IPS-11a (cell line): ENCODE results near the gene ZBTB7B.

Experiments
- H3K4me3 ChIP-seq: one replicate; pipeline ENCODE4 v1.5.1; 2013; ENCODE audit warnings: low read depth, low read length, control low read depth

Gene ZBTB7B

DNA sequence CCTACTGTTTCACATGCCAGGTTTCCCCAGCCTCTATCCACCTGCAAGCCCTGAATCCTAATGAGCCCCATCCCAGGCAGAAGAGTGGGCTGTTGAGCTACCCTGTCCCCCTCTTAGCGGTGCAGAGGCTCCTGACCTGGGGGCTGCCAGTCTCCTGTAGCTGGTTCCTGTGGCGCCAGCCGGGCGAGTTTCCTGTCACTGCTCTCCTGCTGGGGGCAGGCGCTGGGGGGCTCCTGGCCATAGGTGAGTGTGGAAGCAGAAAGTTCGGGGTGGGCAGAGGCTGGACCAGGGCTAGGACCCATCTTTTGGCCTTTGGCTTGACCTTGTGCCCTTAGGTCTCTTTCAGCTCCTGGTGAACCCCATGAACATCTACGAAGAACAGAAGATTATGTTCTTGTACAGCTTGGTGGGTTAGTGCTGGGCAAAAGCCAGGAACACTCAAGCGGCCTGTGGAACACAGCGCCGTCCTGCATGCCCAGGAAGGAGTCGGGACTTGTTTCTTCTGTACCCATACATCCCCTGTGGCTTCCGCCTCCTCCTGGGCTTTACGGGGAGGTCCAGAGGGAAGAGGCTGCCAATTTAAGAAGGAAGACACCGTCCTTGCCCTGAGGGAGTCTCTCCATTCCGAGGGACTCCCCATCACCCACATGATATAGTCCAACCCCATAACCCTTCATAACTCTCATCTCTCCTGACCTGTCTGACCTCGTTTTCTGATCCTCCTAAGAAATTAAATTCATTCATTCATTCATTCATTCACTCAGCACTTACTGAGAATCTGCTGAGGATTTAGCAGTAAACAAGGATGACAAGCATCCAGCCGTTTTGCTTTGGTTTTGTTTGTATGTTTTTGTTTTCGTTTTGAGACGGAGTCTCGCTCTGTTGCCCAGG is 32.0 kb downstream of the ZBTB7B start:
- H3K4me3 ChIP-seq = no peak overlapping the region

DNA sequence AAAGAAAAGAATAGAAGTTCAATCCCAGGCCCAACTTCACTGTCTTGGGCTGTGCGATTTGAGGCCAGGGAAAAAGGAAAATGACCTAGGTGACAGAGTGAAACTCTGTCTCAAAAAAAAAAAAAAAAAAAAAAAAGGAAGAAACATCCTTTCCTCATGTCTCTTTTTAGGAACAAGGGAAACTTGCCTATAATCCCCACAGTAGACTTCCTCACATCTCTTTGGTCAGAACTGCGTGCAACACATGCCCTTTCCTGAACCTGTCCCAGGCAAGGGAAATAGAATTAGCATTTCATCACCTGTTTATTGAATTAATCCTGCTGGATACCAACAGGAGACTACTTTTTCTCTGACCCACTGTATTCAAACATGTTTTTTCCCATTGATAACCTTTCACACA is 33.3 kb downstream of the ZBTB7B start:
- H3K4me3 ChIP-seq = no peak overlapping the region

DNA sequence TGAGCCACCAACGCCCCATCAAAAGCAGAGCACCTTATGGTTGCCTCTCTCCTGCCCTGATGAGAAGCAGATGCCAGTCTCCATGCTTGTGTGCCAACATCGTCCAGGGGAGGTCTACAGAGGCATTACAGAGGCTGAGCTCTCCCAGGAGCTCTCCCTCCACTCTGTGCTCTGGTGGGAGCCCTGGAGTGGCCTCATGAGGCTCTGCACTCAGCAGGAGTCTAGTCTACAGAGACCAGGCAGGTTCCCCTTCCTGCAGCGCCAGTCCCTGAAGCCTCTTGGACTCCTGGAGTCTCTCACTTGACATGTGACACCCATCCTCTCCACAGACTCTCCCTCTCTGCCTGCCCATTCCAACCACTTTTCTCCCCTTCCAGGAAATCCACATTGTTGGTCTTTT is 34.4 kb downstream of the ZBTB7B start:
- H3K4me3 ChIP-seq = no peak overlapping the region

DNA sequence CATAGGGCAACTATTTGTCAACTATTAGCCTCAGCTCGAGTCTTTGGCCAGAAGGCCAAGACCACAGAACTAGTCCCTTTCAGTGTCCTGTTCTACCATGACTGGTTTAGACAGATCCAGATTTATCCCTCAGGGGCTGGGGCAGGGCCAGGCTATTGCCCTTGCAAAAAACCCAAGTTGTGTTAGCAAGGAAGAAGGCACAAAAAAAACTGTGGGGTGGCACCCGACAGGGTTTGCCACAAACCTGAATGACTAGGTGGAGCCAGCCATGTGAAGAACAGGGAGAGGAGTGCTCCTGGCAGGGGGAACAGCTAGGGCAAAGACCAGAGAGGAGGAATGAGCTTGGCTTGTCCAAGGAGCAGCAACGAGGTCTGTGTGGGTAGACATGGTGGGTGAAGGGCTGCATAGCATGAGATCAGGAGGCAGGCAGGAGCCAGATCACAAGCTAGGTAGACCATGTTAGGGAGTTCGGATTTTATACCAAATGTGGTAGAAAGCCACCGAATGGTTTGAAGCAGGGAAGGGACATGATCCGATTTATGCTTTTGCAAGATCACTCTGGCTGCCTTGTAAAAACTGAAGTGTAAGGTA is 35.3 kb downstream of the ZBTB7B start:
- no peak overlapping the region for H3K4me3 ChIP-seq

DNA sequence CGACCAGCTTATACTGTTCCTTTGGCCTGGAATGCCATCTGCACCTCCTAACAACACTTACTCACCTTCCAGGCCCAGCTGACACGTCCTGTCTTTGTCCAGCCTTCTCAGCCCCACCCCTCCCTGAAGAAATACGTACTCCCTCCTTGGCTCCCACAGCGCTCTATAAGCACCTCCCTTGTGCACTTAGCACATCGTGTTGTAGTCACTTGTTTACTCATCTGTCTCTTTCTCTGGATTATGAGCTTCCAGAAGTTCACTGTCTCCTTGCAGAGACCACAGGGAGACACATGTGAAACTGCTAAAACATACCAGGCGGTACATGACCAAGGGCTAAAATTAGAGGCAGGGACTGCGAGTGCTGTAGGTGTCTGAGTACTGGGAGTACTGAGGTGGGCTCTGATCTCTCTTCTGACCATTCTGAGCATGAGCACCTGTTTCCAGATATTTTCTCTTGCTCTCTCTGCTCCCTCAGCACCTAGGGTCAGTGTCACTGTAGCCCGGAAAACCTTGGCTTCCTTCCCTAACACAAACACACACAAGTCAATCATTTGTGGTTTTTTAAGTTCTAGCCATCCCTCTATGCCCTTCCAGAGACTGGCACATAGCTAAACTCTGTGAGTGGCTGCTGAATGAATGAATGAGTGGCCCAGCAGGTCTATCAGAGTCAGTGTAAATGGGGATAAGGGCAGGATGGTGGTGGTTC is 36.2 kb downstream of the ZBTB7B start:
- no peak overlapping the region for H3K4me3 ChIP-seq

DNA sequence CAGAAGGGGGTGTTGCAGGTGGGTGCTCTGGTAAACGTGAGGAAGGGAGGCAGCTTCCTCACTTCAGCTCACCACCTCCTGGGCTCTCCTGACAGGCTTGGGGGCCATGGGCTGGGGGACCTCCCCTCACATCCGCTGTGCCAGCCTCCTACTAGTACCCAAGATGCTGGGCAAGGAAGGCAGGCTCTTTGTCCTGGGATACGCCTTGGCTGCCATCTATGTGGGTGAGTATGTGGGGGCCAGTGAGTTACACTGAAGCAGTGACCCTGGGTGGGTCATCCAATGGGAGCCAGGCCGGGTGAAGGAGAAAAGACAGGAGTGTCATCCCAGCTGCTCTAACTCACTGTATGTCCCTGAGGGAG is 36.7 kb downstream of the ZBTB7B start:
- no peak overlapping the region for H3K4me3 ChIP-seq

DNA sequence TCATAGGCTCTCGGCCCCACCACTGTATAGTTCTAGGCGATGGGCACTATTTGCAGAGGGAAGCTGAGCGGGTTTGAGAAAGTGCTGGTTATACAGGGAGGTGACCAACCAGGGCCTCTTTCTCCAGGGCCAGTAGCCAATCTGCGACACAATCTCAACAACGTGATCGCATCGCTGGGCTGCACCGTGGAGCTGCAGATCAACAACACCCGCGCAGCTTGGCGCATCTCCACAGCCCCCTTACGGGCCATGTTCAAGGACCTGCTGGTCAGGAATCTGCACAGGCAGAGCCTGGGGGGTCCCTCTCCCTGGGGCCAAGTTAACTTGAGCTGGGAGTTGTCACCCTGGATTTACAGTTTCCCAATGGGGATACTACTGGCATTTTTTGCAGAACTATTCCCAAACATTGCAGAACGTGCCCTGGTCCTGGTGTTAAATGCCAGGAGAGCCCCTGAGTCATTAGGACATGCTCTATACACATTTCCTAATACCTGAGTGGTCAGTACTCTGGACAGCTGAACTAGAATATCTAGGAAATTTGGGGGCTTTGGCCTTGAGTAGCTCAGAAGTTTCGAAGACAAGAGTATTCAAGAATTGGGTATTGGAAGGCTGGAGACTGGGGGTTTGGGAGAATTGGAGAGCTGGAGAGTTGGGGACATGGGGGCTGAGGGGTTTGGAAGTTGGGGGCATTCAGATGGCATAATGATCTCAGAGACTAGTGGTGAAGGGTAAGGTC is 37.9 kb downstream of the ZBTB7B start:
- no peak overlapping the region for H3K4me3 ChIP-seq

DNA sequence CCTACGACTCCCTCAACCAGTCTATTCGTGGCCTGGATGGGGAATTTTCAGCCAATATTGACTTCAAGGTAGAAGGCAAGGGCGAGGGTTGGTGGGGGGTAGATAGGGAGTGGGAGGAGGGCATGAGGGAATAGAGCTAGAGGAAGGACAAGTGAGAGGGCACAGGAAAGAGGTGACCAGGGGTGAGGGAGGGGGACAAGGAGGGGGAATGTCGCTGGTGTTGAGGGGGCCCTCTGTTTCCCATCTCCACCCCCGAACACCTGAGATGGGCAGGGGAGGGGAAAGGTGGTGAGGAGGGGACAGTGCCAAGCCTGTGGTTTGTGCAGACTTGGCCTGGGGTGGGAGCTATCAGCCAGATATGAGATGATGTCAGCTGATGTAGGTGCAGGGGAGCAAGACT is 40.2 kb downstream of the ZBTB7B start:
- H3K4me3 ChIP-seq = no peak overlapping the region

DNA sequence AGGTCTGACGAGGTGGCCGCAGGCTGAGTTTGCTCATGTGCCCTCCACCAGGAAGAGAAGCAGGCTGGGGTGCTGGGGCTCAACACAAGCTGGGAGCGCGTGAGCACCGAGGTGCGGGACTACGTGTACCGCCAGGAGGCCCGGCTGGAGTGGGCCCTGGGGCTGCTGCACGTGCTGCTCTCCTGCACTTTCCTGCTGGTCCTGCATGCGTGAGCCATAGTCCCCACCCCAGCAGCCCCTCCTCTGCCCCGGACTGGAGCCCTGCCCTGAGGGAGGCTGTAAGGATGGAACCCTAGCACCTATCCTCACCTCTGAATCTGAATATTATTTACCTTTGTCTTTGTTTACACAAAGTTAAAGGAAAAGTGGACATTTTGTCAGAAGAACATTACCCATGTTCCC is 40.7 kb downstream of the ZBTB7B start:
- no peak overlapping the region for H3K4me3 ChIP-seq

DNA sequence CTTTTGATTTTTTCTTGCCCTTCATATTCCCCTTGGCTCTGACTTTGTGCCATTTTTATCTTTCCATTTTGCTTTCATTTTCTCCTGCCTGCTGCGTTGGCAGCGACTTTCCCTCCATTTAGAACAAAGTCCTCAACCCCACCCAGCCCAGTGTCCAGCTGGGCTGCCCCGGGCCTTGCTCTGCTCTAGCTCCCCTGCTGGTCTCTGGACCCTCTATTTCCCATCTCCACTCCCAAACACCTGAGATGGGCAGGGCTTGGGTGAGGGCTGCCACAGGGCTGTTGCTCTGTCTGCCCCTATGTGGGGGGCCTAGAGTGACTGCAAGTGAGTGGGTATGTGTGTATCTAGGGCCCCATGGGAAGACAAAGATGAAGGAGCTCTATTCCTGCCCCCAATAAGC is 41.2 kb downstream of the ZBTB7B start:
- H3K4me3 ChIP-seq = no peak overlapping the region

DNA sequence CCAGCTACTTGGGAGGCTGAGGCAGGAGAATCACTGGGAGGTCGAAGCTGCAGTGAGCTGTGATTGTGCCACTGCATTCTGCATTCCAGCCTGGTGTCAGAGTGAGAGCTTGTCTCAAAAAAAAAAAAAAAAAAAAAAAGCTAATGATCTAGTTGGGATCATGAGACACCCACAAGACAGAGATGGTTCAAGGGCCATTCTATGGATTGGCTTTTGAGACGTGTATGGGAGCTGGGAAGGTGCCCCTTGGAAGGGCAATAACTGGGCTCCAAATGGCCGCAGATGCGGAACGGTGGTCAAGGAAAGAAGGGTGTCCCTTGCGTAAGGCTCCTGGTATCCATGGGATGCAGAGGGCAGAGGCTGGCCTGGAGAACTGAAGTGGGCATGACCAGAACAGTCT is 41.8 kb downstream of the ZBTB7B start:
- no peak overlapping the region for H3K4me3 ChIP-seq

DNA sequence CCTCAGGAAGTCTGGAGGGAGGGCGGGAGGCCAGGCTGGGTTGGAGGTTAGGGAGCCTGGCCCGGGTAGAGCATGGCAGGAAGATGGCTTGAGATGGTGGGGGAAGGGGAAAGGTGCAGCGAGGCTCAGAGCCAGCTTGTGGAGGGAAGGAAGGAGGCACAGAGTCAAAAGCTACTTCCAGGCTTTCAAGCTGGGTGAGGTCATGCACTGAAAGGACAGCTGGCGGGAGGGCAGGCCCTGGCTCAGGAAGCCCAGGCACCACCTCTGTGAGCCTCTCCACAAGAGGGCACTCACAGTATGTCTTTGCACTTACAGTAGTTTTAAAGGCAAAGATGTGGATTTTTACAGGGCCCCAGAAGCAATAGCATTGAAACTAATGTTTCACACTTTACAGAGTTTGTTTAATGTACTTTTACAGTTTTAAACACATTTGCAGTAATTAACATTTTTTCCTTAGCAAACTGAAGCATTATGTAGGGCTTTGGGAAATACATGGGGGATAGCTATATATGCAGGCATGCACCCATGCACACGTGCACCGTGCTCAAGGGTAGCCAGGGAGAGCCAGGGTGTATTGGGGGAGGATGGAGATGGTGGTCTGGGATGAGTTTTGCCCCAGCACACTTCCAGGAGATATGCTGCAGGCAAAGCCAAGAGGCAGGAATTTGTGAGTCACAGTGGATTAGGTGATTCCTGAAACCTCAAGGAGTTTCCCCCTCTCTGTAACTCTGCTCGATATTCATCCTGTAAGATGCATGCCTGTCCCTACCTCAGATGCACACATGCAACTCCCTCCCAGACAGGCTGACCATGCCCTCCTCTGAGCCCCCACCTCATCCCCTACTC is 42.4 kb downstream of the ZBTB7B start:
- no peak overlapping the region for H3K4me3 ChIP-seq

DNA sequence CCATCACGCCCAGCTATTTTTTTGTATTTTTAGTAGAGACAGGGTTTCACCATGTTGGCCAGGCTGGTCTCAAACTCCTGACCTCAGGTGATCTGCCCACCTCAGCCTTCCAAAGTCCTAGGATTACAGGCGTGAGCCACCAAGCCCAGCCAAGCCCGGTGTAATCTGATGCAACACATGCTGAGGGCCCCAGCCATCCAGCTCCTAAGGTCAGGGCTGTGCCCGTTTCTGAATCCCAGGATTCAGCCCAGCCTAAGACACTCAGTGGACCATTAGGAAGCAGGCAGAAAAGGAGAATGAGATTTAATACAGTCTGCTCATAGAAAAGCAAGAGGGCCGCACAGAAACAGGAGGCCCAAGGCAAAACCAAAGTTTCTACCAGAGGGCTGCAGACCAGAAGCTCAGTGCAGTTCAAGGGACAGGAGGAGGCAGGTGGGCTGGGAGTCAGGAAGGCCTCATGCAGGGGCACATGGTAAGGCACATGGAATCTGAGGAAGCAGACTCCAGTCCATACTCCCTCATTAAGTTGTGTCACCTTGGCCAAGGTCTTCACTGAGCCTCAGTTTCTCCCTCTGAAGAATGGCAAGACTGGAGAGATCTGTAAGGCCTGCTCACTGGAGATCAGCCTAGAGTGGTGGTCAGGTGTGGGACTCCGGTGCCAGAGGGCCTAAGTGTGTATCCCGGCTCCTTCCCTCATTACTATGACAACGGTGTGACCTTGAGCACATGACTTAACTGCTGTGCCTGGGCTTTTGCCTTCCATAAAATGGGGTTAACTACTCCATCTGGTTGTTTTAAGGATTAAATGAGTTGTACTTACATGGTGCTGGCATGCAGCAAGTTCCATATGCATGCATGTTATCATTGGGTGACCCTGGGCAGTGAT is 46.1 kb downstream of the ZBTB7B start:
- no peak overlapping the region for H3K4me3 ChIP-seq

DNA sequence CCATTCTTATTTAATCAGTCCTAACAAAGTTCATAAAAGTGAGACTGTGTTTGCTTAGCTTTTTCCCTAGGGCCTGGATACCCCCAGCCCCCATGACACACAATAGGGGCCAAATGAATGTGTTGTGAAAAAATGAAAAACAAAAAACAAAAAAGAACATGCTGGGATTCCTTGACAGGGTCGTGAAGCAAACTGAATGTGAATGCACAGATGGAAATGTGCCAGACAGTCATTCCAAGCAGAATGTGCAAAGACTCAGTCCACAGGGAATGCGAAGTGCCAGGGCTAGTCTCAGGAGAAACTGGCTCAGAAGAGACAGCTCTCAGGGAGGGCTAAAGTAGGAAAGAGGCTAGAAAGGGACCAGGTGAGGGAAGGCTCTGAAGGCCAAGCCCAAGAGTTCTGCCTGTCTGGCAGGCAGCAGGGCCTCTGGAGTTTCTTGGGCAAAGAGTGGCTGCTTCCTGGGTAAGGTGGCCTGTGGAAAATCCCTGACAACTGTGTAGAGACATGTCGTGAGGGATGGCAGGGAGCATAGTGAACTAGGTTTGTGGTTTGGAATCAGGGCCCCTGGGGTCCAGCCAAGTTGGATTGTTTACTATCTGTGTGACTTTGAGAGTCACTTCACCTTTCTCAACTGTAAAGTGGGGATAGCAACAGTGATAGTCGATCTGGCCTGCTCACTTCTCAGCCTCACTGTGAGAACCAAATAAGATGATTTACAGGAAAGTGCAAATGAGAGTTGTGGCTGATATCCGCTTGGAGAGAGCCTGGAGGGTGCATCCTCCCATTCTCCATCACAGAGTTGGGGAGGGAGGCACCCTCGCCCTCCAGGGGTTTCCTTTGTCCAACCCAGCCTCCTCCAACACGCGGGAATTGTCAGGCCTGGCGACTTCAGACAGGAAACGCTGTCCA is 47.3 kb downstream of the ZBTB7B start:
- H3K4me3 ChIP-seq = no peak overlapping the region

DNA sequence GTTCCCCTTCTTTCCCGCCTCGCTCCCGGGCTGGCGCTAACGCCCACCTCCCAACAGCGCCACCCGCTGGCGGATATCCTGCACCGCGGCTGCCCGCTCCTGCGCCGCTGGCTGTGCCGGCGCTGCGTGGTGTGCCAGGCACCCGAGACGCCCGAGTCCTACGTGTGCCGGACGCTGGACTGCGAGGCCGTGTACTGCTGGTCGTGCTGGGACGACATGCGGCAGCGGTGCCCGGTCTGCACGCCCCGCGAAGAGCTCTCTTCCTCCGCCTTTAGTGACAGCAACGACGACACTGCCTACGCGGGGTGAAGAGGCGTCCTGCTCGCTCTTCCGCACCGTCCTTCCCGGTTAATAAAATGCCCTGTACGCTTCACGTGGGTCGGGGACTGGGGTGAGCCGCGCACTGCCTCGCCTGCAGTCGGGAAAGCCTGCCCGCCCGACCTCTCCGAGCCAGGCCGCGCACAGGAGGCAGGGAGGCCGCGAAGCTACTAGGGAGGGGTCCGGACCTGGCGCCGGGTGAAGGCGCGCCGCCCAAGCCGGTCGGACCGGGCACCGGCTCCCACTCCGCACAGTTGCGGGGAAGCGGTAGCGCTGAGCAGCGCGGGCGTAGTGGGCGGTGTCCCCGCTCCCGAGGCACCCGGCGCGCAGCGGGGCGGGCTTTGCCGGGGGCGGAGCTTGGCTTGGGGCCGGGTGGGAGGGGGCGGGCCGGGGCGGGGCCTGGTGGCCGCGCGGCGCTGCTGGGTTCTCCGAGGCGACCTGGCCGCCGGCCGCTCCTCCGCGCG is 48.1 kb downstream of the ZBTB7B start, which contains the start of gene ADAM15:
ADAM15 (plus strand) TSS at position 757 of the 782 bp plus-strand sequence. CDS start 71 bp downstream, outside the sequence.
- peak within 1 kb of the TSS; percentile 55 for H3K4me3 ChIP-seq

DNA sequence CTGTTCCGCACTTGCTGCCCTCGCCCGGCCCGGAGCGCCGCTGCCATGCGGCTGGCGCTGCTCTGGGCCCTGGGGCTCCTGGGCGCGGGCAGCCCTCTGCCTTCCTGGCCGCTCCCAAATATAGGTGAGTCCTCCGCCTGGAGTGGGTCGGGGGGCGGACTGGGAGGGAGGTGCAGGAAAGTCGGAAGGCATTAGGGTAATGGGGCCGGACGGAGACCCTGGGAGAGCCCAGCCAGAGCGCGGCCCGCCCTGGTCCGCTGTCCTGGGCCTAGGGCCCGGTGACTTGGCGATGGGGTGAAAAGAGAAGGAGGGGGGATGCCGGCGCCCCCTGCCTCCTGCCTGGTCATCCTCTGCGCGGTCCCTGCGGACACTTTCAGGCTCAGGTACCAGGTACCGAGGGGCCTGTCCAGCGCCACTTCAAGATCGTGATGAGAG is 48.8 kb downstream of the ZBTB7B start:
- H3K4me3 ChIP-seq = peak overlapping the region; percentile 43

DNA sequence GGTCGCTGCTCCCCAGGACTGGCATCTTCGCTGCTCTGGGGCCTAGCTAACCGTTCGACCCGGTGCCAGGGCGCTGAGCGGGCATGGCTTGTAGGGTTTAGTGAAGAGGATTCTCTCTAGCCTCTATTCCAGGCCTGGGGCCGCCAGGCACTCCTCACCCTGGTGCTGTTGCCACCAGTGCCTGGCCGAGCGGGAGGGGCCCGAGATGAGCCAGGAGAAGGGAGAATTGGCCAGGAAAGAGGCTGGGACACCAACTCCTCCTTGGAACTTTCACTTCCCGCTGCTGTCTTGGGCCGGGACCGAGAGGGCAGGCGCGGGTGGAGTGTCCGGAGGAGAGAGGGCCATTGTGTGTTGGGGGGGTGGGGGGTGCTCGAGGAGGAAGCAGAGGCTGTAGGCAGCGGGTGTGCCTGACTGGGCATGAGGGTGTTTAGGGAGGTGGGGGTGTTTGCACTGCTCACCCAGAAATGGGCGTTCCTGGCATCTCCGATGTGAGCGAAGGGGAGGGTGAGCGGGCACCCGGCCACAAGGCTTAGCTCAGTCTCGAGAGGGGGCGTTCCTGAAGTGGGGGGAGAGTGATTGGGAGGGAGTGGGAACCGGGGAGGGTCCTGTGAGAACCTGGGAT is 49.3 kb downstream of the ZBTB7B start:
- H3K4me3 ChIP-seq = peak overlapping the region; percentile 43
